PFSK-1 (cell line): ENCODE measurements around the gene HS6ST3.

Experiments used
- FOXP2 ChIP-seq: optimal IDR thresholded peaks from 2 replicates; pipeline ENCODE3; 2011; ENCODE audit warnings: borderline replicate concordance, control low read depth, inconsistent platforms; ENCODE audit not compliant: insufficient read depth; ENCODE audit errors: extremely low read length, extremely low read depth
- POLR2AphosphoS5 ChIP-seq: IDR thresholded peaks from 2 replicates; pipeline ENCODE4 v1.6.1; 2012; ENCODE audit warnings: low read depth, mild to moderate bottlenecking, control low read depth, low read length, moderate library complexity
- TF ChIP-seq, protein P1 (sequence below), 2 experiments: IDR thresholded peaks; 2 replicates each; pipeline versions ENCODE4 v1.6.1 to v1.8.0; 2011 to 2012; ENCODE audit warnings: low read depth in 2 of 2, low read length in 2 of 2, control low read depth in 1 of 2, inconsistent platforms in 1 of 2, mild to moderate bottlenecking in 1 of 2, moderate library complexity in 1 of 2; ENCODE audit not compliant: insufficient read depth in 1 of 2

DNA sequence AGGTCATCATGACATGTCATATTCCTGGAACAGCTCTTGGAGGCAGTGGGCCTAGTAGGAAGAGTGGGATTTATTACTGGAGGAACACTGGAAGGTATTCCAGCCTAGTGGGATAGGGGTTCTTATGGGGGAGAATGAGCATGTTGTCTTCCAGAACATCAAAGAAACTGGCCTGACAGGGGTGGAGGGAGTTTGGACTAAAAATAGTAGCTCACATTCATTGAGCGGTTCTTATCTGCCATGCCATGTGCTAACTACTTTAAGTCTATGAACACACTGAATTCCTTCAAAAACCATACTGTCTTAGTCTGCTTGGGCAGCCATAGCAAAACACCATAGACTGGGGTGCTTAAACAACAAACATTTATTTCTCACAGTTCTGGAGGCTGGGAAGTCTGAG is 413.6 kb downstream of the HS6ST3 start:
- no peak for TF ChIP-seq FOXP2
- TF ChIP-seq, protein P1, sequence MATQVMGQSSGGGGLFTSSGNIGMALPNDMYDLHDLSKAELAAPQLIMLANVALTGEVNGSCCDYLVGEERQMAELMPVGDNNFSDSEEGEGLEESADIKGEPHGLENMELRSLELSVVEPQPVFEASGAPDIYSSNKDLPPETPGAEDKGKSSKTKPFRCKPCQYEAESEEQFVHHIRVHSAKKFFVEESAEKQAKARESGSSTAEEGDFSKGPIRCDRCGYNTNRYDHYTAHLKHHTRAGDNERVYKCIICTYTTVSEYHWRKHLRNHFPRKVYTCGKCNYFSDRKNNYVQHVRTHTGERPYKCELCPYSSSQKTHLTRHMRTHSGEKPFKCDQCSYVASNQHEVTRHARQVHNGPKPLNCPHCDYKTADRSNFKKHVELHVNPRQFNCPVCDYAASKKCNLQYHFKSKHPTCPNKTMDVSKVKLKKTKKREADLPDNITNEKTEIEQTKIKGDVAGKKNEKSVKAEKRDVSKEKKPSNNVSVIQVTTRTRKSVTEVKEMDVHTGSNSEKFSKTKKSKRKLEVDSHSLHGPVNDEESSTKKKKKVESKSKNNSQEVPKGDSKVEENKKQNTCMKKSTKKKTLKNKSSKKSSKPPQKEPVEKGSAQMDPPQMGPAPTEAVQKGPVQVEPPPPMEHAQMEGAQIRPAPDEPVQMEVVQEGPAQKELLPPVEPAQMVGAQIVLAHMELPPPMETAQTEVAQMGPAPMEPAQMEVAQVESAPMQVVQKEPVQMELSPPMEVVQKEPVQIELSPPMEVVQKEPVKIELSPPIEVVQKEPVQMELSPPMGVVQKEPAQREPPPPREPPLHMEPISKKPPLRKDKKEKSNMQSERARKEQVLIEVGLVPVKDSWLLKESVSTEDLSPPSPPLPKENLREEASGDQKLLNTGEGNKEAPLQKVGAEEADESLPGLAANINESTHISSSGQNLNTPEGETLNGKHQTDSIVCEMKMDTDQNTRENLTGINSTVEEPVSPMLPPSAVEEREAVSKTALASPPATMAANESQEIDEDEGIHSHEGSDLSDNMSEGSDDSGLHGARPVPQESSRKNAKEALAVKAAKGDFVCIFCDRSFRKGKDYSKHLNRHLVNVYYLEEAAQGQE (IDR thresholded peaks at IDR 0.05; ENCODE audit: insufficient read depth in 1 of 2, low read depth in 2 of 2, low read length in 2 of 2): no peak
- TF ChIP-seq POLR2AphosphoS5: no peak
